Neural progenitor cell (in vitro differentiated cells): Measurements from ENCODE around the gene BEND6.

Source experiments
- CTCF ChIP-seq: fragments of 200-600 bp; sonication (generic); IDR thresholded peaks from 2 replicates; pipeline ENCODE4 v1.5.1; 2017; ENCODE audit warnings: antibody characterized with exemption, mild to moderate bottlenecking
- EZH2 ChIP-seq: fragments of 200-600 bp; sonication (generic); IDR thresholded peaks from 2 replicates; pipeline ENCODE4 v1.6.1; 2017; ENCODE audit warnings: antibody characterized with exemption, mild to moderate bottlenecking, moderate library complexity

- TF ChIP-seq EZH2, result no peak
- no peak for TF ChIP-seq CTCF
Observed at GRCh38 chr6:57074383-57074782, 119.5 kb downstream of the BEND6 start.
